ENCODE data around the gene PGPEP1.
A peak's percentile ranks its signal among the peaks of the same experiment; 100 is the strongest.
"Not testable (repeated sequence)": the region's sequence is repeated elsewhere in the genome, so short reads cannot be mapped to it uniquely, and the experiment has no call there.

The PGPEP1 gene

DNA sequence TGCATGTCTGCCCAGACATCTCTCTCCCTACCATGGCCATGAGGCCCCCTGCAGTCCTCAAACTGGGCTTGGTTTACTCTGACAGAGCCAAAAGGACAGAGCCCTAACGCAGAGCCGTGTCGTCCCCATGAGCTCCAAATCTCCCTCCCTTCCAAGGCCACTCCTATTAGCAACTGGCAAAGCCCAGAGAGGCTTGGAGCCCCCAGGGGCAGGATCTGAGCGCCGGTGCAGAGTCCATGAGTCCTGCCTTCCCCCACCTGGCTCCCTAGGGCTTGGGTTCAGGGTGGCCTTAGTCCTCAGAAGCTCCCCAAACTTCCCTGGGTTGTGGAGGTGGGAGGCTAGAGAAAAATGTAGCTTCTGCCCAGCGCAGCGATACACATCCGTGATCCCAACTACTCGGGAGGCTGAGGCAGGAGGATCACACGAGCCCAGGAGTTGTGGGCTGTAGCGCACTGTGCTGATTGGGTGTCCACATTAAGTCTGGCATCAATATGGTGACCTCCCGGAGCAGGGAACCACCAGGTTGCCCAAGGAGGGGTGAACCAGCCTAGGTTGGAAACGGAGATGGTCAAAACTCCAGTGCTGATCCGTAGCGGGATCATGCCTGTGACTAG, 7.4 kb upstream of the PGPEP1 start:
- no peak for DNase-seq

DNA sequence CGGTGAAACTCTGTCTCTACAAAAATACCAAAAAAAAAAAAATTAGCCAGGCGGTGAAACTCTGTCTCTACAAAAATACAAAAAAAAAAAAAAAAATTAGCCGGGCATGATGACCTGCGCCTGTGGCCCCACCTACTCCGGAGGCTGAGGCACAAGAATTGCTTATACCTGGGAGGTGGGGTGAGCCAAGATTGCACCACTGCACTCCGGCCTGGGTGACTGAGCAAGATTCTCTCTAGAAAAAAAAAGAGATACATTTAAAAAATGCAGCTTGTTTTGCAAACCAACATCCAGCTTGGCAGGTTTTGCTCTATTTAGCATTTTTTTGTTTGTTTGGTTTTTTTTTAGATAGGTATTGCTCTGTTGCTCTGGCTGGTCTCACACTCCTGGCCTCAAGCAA, 6.7 kb upstream of the PGPEP1 start:
- DNase-seq = no peak

DNA sequence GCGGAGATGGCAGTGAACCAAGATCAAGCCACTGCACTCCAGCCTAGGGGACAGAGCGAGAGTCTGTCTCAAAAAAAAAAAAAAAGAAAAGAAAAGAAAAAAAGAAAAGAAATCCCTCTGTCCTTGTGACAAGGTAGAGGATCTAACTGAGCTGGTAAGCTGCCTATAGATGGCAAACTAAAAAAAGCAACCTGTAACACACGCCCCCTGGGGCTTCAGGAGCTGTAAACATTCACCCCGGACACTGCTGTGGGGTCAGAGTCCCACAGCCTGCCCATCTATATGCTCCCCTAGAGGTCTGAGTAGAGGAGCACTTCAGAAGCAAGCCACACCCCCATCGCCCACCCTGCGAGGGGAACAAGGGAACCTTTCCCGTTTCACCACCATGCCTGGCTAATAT, 4.3 kb upstream of the PGPEP1 start:
- no peak for DNase-seq

DNA sequence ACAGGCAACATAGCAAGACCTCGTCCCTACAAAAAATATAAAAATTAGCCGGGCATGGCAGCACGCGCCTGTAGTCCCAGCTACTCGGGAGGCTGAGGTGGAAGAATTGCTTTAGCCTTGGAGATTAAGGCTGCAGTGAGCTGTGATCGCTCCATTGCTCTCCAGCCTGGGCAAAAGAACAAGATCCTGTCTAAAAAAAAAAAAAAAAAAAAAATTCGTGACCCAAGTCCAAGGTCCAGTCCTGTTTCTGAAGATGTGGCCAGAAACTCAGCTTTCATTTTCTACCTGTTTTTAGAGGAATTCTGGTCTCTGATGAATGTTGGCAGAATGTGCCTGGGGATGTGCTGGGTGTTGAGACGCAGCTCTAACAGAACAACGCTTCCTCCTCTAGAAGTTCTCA, 1.9 kb upstream of the PGPEP1 start:
- DNase-seq = no peak

DNA sequence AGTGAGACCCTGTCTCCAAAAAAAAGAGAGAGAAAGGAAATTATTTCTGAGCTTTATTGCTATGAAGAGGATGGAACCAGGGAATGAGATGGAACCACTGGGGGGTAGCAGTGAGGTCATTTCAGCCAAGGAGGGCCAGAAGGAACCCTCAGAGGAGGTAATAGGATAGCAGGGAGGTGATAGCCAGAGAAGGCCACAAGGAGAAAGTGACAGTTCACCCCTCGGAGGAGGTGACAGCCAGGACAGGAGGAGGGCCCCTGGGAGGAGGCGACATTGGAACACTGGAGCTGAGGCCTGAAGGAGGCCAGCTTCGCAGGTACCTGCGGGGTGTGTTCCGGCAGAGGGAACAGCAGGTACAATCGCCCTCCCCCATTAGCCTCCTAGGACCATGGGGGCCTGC, 675 bp upstream of the PGPEP1 start:
- DNase-seq = no peak

DNA sequence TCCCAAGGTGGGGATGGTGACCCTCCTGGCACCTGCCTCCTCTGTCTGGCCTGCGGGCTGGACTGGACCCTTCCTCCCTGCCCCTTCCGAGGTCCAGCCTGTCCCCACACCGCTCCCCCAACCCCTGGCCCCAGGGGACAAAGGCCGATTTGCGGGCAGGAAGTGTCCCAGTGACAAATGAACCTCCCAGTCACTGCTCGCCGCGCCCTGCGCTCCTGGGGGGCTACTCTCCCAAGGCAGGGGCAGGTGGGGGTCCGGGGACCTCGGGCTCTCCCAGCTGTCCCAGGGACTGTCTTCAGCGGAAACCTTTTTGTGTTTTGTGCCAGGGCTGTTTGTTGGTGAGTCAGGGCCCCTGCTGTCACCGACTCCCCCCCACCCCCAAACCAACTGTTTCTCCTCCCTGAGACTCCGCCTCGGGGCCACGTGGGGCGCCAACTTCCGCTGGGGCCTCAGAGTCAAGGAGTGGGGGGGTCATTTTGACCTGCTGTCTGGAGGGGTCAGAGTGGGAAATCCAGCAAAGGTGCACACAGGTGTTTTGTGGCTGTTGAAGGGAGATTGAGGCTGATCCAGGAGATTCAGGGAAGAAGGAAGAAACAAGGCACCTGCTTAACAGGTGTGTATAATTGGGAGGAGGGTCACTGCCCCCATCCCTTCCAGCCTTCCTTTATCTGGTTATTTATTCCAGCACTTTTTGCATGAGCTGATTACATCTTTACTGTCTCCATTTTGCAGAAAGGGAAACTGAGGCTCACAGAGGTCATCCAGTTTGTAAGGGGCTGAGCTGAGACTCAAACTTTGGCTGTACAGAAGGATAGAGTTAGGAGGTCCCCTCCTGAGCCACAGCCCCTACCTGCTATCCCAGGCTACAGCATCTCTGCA, 831 bp downstream of the PGPEP1 start:
- peak; percentile 36 to 59 (median 45) for DNase-seq

DNA sequence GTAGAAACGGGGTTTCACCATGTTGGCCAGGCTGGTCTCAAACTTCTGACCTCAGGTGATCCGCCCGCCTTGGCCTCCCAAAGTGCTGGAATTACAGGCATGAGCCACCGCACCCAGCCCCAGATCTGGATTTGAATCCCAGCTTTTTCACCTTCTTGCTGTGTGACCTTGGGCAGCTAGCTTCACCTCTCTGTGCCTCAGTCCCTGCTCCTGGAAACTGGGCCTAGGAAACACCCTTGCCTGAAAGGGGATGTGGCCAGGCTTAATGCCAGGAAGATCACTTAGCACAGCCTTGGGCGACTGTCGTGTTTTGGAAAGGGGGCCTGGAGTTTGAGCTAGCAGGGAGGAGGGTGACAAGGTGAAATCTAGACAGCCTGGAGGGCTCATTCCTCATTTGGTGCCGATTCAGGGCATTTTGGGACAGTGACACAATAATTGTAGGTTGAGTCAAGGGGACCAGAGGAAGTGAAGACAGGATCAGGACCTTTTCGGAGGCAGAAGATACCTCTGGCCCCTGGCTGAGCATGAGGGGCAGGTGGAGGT, 1.8 kb downstream of the PGPEP1 start:
- DNase-seq = no peak

DNA sequence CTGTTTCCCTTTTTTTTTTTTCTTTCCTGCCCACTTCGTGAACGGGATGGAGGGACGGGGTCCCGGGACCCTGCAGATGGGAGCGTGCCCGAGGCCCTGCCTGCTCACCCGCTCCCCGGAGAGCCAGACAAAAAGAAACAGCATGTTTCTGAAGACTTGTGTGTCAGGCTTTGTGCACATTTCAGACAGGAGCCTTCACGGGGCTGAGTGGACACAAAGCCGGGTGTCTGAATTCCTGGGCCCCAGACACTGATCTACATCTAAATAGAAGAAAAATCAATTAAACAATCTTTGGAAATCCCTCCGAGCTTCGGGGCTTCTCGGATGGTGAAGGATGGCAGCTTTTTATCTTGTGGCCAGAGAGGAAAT, 4.2 kb downstream of the PGPEP1 start:
- DNase-seq = no peak

DNA sequence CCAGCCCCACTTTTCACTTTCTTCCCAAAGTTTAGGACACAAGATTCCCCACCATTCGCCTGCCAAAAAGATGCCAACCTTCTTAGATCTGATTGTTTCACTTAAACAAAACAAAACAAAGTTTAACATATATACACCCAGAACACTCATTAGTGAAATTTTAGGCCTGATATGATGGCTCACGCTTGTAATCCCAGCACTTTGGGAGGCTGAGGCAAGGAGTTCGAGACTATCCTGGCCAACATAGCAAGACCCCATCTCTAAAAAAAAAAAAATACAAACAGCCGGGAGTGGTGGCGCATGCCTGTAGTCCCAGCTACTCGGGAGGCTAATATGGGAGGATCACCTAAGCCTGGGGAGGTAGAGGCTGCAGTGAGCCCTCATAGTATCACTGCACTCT, 4.9 kb downstream of the PGPEP1 start:
- no peak for DNase-seq

DNA sequence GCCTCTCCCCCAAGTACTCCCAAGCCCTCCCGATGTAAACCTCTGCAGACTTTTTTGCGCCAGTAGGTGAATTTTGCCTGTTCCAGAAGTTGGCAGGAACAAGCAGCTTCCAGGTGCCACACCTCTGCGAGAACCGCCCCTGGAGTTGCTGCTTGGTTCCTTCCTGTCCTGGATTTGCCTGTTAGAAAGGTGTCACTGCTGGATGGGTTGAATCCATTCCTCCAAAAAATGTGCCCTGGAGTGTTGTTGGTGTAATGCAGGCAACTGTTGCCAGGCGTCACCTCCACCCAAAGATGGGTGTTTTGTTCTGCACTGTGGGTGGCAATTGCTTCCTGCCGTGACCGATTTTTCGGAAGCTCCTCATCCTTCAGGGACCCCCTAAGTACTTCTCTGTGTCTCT, 5.7 kb downstream of the PGPEP1 start:
- DNase-seq = no peak

DNA sequence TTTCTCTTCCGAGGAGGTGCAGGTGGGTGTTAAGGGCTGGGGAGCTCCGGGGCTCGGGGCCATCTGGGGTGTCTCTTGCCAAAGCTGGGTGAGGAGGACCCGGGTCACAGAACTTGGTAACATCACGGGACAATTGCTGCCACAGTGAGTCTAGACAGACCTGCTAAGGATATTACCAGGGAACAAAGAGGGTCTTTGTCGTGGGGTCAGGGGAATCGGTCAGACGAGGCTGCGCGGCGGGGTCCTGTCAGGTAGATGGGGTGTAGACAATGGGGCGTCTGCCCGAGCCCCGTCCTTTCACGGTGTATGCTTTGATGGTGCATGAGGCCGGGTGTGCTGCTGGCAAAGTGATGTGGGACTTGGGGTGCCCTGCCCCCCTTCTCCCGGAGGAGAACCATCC, 7.8 kb downstream of the PGPEP1 start:
- no peak for DNase-seq

DNA sequence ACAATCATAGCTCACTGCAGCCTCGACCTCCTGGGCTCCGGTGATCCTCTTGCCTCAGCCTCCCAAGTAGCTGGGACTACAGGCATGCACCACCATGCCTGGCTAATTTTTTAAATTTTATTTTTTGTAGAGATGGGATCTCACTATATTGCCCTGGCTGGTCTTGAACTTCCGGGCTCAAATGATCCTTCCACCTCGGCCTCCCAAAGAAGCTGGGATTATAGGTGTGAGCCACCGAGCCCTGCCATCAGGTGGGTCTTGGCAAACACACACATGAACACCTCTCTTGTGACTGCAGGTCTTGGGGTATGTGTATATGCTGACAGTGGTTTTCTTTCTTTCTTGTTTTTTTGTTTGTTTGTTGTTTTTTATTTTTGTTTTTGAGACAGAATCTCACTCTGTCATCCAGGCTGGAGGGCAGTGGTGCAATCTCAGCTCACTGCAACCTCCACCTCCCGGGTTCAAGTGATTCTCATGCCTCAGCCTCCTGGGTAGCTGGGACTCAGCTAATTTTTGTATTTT, 8.5 kb downstream of the PGPEP1 start:
- DNase-seq = not testable (repeated sequence)

DNA sequence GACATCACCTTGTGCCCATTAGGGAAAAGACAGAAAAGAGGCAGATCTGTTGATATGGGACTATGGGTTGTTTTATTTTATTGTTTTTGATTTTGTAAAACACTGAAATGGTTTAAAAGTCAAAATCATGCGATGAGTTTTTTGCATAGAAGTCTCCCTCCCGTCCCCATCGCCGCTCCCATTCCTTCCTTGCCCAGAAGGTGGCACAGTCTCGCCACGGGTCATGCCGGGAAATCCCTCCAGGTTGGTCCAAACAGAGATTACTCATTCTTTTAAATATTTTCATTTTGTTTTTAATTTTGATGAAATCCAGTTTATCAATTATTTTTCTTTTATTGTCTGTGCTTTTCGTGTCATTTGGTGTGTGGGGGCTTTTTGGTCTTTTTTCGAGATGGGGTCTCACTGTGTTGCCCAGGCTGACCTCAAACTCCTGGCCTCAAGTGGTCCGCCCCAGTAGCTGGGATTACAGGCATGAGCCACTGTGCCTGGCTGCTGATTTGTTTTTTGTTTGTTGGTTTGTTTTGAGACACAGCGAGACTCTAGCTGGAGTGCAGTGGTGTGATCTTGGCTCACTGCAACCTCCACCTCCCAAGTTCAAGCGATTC, 9.2 kb downstream of the PGPEP1 start:
- DNase-seq = peak in 1 of 4 experiments; percentile 4

DNA sequence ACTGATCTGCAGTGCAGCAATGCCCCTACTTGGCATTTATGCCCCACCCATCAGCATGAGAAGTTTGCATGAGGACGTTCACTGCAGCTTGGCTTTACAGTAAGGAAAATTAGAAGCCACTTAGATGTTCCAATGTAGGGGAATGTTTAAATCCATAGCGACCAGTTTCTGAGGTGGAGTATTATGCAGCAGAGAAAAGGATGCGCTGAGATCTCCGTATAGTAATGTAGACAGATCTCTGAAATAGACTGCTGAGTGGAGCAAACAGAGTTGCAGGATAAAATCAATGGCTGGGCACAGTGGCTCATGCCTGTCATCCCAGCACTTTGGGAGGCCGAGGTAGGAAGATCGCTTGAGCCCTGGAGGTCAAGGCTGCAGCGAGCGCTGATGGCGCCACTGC, 10.1 kb downstream of the PGPEP1 start:
- no peak for DNase-seq

DNA sequence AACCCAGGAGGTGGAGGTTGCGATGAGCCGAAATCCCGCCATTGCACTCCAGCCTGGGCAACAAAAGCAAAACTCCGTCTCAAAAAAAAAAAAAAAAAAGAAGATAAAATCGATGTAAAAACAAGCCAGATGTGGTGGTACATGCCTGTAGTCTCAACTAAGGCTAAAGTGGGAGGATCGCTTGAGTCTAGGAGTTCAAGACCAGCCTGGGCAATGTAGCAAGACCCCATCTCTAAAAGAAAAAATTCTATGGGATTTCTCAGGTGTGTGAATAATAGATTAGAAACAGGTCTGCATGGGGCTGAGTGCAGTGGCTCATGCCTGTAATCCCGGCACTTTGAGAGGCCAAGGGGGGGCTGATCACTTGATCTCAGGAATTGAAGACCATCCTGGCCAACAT, 11.1 kb downstream of the PGPEP1 start:
- no peak for DNase-seq

DNA sequence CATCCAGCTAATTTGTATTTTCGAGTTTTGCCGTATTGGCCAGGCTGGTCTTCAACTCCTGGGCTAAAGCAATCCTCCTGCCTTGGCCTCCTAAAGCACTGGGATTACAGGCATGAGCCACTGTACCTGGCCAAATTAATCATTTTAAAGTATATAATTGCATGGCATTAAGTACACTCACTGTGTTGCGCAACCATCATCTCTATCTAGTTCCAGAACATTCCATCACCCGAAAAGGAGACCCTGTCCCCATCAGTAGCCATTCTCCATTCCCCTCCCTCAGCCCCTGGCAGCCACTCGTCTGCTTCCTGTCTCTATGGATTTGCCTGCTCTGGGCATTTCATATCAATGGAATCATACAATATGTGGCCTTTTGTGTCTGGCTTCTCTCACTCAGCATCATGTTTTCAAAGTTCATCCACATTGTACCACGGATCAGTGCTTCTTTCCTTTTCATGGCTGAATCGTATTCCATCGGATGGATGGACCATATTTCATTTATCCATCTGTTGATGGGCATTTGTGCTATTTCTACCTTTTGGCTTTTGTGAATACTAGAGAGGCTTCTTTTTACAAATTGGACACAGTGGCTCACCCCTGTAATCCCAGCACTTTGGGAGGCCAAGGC, 13.1 kb downstream of the PGPEP1 start:
- DNase-seq = no peak

DNA sequence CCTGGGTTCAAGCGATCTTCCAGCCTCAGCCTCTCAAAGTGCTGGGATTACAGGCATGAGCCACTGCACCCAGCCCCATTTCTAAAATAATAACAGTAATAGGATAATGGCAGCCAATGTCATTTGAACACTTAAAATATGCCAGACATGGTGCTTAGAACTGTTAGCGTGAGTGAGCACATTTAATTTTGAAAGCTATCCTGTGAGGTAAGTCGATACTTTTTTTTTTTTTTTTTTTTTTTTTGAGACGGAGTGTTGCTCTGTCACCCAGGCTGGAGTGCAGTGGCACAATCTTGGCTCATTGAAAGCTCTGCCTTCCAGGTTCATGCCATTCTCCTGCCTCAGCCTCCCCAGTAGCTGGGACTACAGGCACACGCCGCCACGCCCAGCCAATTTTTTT, 14.3 kb downstream of the PGPEP1 start:
- not testable (repeated sequence) for DNase-seq

DNA sequence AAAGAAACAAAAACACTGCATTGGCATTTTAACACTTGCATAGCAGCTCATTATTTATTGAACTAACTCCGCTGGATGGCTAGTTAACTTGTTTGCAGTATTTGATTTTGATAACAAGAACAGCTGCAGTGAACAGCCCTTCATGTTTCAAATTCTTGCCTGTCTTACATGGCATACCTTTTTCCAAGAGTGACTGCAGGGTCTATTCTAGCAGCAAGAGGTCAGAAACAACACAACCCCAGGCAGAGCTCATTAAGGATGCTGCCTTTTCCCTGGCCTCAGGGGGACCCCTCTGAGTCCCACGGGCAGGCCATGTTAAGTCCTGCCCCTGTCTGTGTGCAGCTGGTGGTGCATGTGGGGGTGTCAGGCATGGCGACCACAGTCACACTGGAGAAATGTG, 16.6 kb downstream of the PGPEP1 start:
- DNase-seq = no peak

DNA sequence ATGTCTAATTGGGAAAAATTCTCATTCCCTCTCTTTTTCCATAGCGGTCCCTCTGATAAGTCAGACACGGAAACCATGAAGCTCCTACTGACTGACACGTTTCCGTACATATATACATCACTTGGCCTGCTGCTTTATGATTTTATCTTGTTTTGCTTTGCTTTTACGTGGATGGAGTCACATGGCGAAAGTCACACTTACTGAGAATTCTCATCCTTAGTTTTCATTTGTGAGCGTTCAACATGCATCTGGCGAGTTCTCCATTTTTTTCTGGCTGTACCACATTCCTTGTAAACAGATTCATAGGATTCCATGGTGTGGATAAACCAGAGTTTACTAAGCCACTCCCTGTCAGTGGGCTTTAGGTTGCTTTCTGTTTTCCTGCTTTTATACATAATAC, 21.2 kb downstream of the PGPEP1 start:
- DNase-seq = no peak

DNA sequence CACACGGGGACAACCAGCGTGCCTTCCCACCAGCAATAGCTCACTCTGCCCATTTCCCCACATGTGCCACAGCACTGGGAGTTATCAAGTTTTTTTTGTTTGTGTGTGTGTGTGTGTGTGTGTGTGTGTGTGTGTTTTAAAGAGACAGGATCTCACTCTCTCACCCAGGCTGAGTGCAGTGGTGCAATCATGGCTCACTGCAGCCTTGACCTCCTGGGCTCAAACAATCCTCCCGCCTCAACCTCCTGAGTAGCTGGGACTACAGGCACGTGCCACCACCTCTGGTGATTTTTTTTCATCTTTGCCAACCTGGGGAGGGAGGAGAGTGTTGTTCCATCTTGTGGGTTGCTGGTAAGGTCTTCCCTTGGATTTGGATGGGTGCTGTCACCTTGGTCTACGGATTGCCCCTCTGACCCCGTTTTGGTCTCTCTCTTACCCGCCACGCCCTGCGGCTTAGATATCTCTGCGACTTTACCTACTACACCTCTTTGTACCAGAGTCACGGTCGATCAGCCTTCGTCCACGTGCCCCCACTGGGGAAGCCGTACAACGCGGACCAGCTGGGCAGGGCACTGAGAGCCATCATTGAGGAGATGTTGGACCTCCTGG, 22.6 kb downstream of the PGPEP1 start:
- no peak for DNase-seq

DNA sequence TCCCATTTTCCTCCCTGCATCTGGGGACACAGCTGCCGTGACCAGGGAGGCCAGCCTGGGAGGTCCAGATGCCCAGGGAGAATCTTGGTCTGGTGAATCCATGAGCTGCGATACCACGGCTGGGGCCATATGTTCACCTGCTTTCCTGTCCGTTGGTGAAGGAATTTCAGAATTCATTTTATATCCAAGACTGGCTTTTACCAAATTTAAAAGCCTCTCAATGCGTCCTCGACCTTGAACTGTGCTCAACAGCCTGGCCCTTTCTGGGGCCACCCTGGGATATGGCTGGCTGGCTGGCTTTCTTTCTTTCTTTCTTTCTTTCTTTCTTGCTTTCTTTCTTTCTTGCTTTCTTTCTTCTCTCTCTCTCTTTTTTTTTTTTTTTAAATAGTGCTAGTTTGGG, 23.4 kb downstream of the PGPEP1 start:
- DNase-seq = no peak

DNA sequence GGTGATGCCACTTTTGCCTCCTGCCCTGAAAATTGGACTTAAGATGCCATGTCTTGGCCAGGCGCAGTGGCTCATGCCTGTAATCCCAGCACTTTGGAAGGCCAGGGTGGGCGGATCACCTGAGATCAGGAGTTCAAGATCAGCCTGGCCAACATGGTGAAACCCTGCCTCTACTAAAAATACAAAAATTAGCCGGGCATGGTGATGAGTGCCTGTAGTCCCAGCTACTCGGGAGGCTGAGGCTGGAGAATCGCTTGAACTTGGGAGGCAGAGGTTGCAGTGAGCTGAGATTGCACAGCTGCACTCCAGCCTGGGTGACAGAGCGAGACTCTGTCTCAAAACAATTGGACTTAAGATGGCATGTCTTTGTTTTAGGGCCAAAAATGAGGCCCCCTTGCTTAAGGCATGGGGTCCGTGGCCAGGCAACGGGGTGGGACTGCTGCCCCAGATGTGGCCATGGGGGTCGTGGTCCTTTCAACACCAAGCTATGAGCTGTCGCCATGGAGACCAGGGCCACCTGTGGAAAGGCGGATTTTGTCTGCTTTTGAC, 24.0 kb downstream of the PGPEP1 start:
- not testable (repeated sequence) for DNase-seq

Measured in activated CD4-positive, CD25-positive, alpha-beta regulatory T cell (primary cell).